Measurements from ENCODE around the gene HOXB1.

Gene HOXB1

DNA sequence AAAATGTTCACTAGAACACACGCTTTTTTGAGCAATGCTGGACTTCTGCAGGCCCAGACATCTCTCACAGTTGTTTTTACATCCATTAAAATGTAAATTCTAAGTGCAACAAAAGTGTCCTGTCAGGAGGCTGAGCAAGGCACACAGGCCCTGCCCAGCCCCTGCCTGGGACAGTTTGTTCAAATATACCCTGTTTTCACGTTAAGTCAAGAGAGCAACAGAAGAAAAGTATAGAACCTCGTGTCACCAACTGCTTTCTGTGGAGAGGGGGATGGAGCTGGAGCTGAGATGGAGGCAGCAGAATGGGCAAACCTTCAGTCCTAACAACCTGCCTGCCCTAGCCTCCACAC is 18.4 kb upstream of the HOXB1 start:
- H3K27me3 ChIP-seq (ENCODE audit: insufficient read depth, poor library complexity, severe bottlenecking): no peaks in the 10 kb centered on the region
- TF ChIP-seq, protein P1, sequence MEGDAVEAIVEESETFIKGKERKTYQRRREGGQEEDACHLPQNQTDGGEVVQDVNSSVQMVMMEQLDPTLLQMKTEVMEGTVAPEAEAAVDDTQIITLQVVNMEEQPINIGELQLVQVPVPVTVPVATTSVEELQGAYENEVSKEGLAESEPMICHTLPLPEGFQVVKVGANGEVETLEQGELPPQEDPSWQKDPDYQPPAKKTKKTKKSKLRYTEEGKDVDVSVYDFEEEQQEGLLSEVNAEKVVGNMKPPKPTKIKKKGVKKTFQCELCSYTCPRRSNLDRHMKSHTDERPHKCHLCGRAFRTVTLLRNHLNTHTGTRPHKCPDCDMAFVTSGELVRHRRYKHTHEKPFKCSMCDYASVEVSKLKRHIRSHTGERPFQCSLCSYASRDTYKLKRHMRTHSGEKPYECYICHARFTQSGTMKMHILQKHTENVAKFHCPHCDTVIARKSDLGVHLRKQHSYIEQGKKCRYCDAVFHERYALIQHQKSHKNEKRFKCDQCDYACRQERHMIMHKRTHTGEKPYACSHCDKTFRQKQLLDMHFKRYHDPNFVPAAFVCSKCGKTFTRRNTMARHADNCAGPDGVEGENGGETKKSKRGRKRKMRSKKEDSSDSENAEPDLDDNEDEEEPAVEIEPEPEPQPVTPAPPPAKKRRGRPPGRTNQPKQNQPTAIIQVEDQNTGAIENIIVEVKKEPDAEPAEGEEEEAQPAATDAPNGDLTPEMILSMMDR (IDR thresholded peaks at IDR 0.05; ENCODE audit: poor library complexity, severe bottlenecking): no peak

DNA sequence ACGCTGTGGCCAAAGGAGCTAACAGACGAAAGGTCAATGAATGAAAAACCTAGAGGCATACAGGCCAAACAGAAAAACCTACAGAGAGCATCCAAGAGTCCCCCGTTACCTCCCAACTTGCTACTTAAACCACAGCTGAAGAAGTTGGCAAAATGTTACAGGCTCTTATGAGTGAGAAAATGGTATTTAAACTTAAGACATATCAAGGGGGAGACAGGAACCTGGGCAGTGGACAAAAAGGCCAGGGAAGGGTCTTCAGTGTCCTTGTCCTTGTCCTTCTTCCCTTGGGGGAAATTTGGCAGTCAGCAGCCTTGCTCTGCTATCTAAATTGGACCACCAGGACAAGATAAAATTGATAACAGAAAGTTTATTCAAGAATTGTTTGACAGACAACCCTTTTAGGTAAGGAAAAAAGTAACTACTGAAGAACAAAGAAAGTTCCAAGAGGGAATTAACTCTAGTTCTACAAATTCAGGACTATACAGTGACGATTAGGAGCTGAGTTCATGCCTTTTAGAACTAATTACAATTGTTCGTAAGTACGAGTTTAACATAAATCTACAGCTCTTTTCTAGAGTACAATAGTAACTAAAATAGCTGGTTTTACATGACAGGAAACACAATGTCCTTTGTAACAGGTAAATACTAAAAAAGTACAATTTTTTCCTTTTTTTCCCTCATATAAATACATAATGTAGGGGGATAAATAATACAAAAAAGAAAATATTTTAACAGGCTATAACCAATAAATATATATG is 17.9 kb upstream of the HOXB1 start:
- Histone ChIP-seq H3K4me1 (ENCODE audit: insufficient read depth, poor library complexity, severe bottlenecking) (no peaks in the 10 kb centered on the region), H3K27ac (ENCODE audit: poor library complexity, severe bottlenecking) (no peak overlapping the region), H3K9me3 (ENCODE audit: severe bottlenecking) (no peaks in the 10 kb centered on the region), H3K4me3 (ENCODE audit: severe bottlenecking) (no peak overlapping the region), H3K27me3 (ENCODE audit: insufficient read depth, poor library complexity, severe bottlenecking) (no peaks in the 10 kb centered on the region), H3K36me3 (ENCODE audit: low read depth) (peaks cover 16% of the 10 kb centered on the region)
- DNase-seq (ENCODE audit: low spot score) (no peak), ATAC-seq (ENCODE audit: low read depth) (no peak)
- TF ChIP-seq, protein P1 (IDR thresholded peaks at IDR 0.05; ENCODE audit: poor library complexity, severe bottlenecking): no peak

More for the DNA sequence above, 18.4 kb upstream of the HOXB1 start:
- H3K4me1 ChIP-seq (ENCODE audit: insufficient read depth, poor library complexity, severe bottlenecking): no peaks in the 10 kb centered on the region
- ATAC-seq (ENCODE audit: low read depth): no peak
- H3K4me3 ChIP-seq (ENCODE audit: severe bottlenecking): no peak overlapping the region
- no peaks in the 10 kb centered on the region for H3K9me3 ChIP-seq (ENCODE audit: severe bottlenecking)
- DNase-seq (ENCODE audit: low spot score): no peak
- no peak overlapping the region for H3K27ac ChIP-seq (ENCODE audit: poor library complexity, severe bottlenecking)
- peaks cover 19% of the 10 kb centered on the region for H3K36me3 ChIP-seq (ENCODE audit: low read depth)

DNA sequence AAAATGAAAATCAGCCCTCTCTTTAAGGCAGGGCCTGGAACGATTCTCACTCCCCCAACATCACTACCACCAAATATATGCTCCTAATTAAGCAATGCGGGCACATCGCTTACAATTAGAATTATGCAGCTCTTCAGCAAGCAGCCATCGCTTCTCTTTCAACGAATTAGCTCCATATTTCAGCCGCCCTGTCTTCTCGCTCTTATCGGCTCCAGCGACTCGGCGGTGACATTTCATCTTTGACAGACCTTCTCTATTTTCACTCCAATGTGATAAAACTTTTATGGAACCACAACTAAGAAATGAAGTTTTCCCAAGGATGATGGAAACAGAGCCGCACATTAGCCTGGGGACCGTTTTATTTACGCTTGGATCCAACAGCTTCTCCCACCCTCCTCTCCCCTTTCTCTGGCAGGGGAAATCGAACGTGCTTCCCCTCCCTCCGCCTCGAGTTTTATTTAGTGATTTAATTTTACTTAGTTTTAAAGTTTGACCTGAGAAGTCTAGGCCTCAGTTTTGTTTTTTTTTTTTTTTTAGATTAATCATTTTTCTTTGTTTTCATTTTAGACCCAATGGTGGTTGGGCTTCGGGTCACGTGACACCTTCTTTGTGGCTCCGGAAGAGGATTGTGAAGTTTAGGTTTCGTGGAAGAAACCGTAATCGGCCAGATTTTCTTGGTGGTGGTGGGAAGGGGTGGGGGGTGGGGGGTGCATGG is 17.2 kb upstream of the HOXB1 start:
- no peak overlapping the region for H3K4me3 ChIP-seq (ENCODE audit: severe bottlenecking)
- DNase-seq (ENCODE audit: low spot score): no peak
- peaks cover 16% of the 10 kb centered on the region for H3K36me3 ChIP-seq (ENCODE audit: low read depth)
- H3K27ac ChIP-seq (ENCODE audit: poor library complexity, severe bottlenecking): no peak overlapping the region
- ATAC-seq (ENCODE audit: low read depth): no peak
- TF ChIP-seq, protein P1 (IDR thresholded peaks at IDR 0.05; ENCODE audit: poor library complexity, severe bottlenecking): no peak
- H3K4me1 ChIP-seq (ENCODE audit: insufficient read depth, poor library complexity, severe bottlenecking): no peaks in the 10 kb centered on the region
- H3K9me3 ChIP-seq (ENCODE audit: severe bottlenecking): no peaks in the 10 kb centered on the region
- H3K27me3 ChIP-seq (ENCODE audit: insufficient read depth, poor library complexity, severe bottlenecking): no peaks in the 10 kb centered on the region

DNA sequence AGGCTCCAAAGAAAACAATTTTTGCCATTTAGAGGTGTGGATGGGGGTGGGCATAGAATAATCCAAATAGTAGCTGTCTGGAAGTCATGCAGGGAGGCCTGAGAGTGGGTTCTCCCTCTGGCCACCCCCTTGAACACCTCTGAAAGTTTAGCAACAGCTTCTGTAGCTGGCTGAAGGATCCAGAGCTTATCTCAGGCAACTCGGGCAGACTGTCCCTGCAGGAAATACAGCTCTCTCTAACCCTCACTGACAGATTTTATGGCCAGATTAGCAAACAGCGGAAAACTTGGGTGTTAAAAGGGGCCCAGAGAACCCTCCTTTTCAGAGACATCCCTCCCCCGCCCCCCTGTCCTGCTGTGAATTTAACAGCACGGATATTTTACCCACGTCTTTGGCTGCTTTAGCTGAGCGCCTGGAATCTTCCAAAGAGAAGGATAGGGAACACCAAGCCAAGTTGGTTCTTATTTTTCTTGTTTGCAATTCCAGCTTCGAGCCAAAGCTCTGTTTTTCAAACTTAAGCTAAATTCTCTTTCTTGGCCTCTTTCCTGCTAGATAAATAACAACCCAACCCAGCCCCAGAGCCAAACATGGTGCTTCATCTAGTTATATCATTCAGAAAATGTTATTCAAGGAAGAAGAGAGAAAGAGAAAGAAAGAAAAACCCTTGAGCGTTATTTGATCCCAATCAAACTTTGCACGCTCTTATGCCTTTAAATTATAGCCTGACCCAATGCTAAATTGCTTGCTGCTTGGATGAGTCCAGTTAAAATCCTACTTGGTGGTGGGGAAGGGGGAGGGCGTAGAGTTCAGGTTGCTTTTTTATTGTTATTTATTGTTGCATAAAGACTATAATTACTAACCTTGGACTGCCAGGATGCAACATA is 16.4 kb upstream of the HOXB1 start:
- ATAC-seq (ENCODE audit: low read depth) (no peak), DNase-seq (ENCODE audit: low spot score) (no peak)
- TF ChIP-seq, protein P1 (IDR thresholded peaks at IDR 0.05; ENCODE audit: poor library complexity, severe bottlenecking): no peak
- Histone ChIP-seq H3K4me1 (ENCODE audit: insufficient read depth, poor library complexity, severe bottlenecking) (no peaks in the 10 kb centered on the region), H3K27ac (ENCODE audit: poor library complexity, severe bottlenecking) (no peak overlapping the region), H3K9me3 (ENCODE audit: severe bottlenecking) (no peaks in the 10 kb centered on the region), H3K4me3 (ENCODE audit: severe bottlenecking) (no peak overlapping the region), H3K36me3 (ENCODE audit: low read depth) (peaks cover 16% of the 10 kb centered on the region), H3K27me3 (ENCODE audit: insufficient read depth, poor library complexity, severe bottlenecking) (no peaks in the 10 kb centered on the region)
